Progenitor cell of endocrine pancreas (in vitro differentiated cells): ENCODE results near the gene DNAAF9. TPM values are rescaled to one million over a fixed set of nuclear protein-coding genes. Genes with fewer than 3 reads are reported as not detected.

ENCODE experiments used
- DNase-seq: peaks from one replicate; pipeline ENCODE4 v3.0.0; 2021; ENCODE audit warnings: low spot score; ENCODE audit not compliant: unreplicated experiment
- H3K27ac Mint-ChIP-seq: 2 replicates; pipeline ENCODE4 v1.8.0; 2021; ENCODE audit warnings: mild to moderate bottlenecking, moderate library complexity, mixed read lengths
- H3K27me3 Mint-ChIP-seq: 2 replicates; pipeline ENCODE4 v1.8.0; 2021; ENCODE audit warnings: mixed read lengths
- H3K36me3 Mint-ChIP-seq: 2 replicates; pipeline ENCODE4 v1.8.0; 2022; ENCODE audit warnings: mixed read lengths; ENCODE audit not compliant: insufficient read depth
- H3K4me1 Mint-ChIP-seq: 2 replicates; pipeline ENCODE4 v1.8.0; 2021; ENCODE audit warnings: low read depth, mixed read lengths
- H3K4me3 Mint-ChIP-seq: 2 replicates; pipeline ENCODE4 v1.8.0; 2021; ENCODE audit warnings: low read depth, mild to moderate bottlenecking, moderate library complexity, mixed read lengths
- H3K9me3 Mint-ChIP-seq: 2 replicates; pipeline ENCODE4 v1.8.0; 2021; ENCODE audit warnings: low read depth, mixed read lengths
- CTCF ChIP-seq: fragments of 200-600 bp; sonication (generic); IDR thresholded peaks from one replicate; pipeline ENCODE4 v1.5.0; 2021; ENCODE audit warnings: antibody characterized with exemption, mild to moderate bottlenecking; ENCODE audit not compliant: unreplicated experiment
- total RNA-seq: library from RNA; stranded (reverse); gene quantifications from 2 replicates; pipeline ENCODE4 v1.2.1, GENCODE V29; 2021

DNAAF9 gene
- total RNA-seq, 1 donor from 2014 or later, result 29.9 TPM

GRCh38 chr20:3449319-3449718, 41.9 kb upstream of the DNAAF9 start:
- Mint-ChIP-seq H3K4me3 (no peak overlapping the region), H3K27ac (no peak overlapping the region), H3K36me3 (no peaks in the 10 kb centered on the region), H3K9me3 (no peaks in the 10 kb centered on the region), H3K27me3 (no peaks in the 10 kb centered on the region), H3K4me1 (peaks cover 4% of the 10 kb centered on the region)
- TF ChIP-seq CTCF, result no peak
- DNase-seq, result no peak

GRCh38 chr20:3447321-3447720, 39.9 kb upstream of the DNAAF9 start:
- no peaks in the 10 kb centered on the region for H3K9me3 Mint-ChIP-seq
- peaks cover 6% of the 10 kb centered on the region for H3K4me1 Mint-ChIP-seq
- TF ChIP-seq CTCF, result no peak
- H3K27ac Mint-ChIP-seq, result no peak overlapping the region
- no peak for DNase-seq
- no peak overlapping the region for H3K4me3 Mint-ChIP-seq
- no peaks in the 10 kb centered on the region for H3K27me3 Mint-ChIP-seq
- H3K36me3 Mint-ChIP-seq, result no peaks in the 10 kb centered on the region

- no peak for DNase-seq
- no peak for TF ChIP-seq CTCF
- Mint-ChIP-seq H3K36me3 (no peaks in the 10 kb centered on the region), H3K27ac (no peak overlapping the region), H3K4me1 (peaks cover 2% of the 10 kb centered on the region), H3K27me3 (no peaks in the 10 kb centered on the region), H3K4me3 (no peak overlapping the region), H3K9me3 (no peaks in the 10 kb centered on the region)
Observed at GRCh38 chr20:3446779-3447178, 39.3 kb upstream of the DNAAF9 start.

GRCh38 chr20:3436864-3437574, 29.6 kb upstream of the DNAAF9 start:
- TF ChIP-seq CTCF, result no peak
- no peak overlapping the region for H3K4me3 Mint-ChIP-seq

GRCh38 chr20:3434232-3434631, 26.8 kb upstream of the DNAAF9 start:
- H3K27ac Mint-ChIP-seq, result no peak overlapping the region
- TF ChIP-seq CTCF, result no peak
- DNase-seq, result no peak
- H3K4me3 Mint-ChIP-seq, result no peak overlapping the region
- no peaks in the 10 kb centered on the region for H3K27me3 Mint-ChIP-seq
- H3K9me3 Mint-ChIP-seq, result no peaks in the 10 kb centered on the region
- H3K4me1 Mint-ChIP-seq, result peaks cover 2% of the 10 kb centered on the region
- H3K36me3 Mint-ChIP-seq, result no peaks in the 10 kb centered on the region

More at GRCh38 chr20:3436864-3437574, 29.6 kb upstream of the DNAAF9 start:
- peaks cover 2% of the 10 kb centered on the region for H3K4me1 Mint-ChIP-seq
- no peaks in the 10 kb centered on the region for H3K27me3 Mint-ChIP-seq
- H3K27ac Mint-ChIP-seq, result peak overlapping the region; percentile 87
- DNase-seq, result no peak
- H3K9me3 Mint-ChIP-seq, result peaks cover 6% of the 10 kb centered on the region
- H3K36me3 Mint-ChIP-seq, result no peaks in the 10 kb centered on the region
